Measurements from ENCODE around the gene NDST1.

NDST1 gene

GRCh38 chr5:150488519-150489359 lies 19.2 kb upstream of the NDST1 start:
- in situ Hi-C loops (cut with MboI; ENCODE audit: low sequenced_read_pairs) = no loop called here

DNA sequence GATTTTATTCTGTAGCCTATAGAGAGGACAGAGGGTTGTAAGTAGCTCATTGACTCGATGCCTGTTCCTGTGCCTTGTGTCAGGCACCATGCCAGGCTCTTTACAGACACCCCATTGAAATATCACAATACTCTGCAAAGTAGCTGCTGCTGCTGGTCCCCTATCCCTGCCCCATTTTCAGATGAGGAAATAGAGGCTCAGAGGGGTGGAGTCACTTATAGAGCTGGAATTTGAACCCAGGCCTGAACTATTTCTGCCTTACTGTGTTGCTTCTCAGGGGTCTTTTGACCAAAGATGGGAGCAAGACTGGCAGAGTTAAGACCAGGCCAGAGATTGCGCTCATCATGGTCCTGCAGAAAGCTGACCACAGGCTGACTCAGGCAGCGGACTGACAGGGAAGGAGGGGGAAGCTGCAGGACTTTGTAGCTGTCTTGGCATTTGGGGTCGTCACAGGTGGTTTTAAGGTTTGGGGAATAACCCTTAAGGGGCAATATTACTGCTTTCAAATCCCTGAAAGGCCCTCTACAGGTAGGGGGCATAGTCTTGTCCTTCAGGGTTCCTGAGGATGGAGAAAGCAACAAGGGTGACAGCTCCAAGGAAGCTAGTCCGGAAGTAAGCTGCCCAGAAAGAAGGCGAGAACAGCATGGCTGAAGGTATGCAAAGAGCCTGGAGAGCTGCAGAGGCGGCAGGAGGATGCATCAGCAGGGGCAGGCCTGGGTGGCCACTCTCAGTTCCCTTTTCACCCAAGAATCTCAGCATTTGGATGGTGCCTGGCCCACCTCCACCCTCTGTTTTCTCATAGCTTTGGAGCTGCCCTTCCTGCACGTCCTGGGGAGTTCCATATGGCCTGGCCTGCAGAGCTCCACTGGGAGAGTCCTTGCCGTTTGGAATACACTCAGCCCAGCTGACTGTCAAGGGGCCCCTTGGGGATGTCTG lies 18.3 kb upstream of the NDST1 start:
- in situ Hi-C loops (cut with MboI; ENCODE audit: low sequenced_read_pairs) = no loop called here

GRCh38 chr5:150490296-150490669 lies 17.6 kb upstream of the NDST1 start:
- in situ Hi-C loops (cut with MboI; ENCODE audit: low sequenced_read_pairs) = no loop called here

DNA sequence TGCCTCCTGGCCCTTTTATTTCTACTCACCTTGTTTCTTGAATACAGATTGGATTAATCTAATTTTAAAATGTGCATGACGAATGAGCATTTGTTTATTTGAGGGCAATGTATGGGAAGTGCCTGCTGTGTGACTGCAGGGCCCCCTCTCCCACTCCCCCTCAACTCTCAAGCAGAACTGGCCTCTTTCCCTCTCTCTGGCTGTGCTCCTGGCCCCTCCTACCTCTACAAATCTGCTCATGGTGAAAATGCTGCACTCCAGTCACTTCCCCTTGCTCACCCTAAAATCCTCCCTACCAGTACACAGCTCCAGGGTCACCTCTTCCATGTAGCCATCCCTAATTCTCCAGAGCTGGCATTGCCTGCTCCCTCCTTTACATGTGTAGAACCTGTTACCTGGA lies 17.2 kb upstream of the NDST1 start:
- in situ Hi-C loops (cut with MboI; ENCODE audit: low sequenced_read_pairs) = no loop called here

- in situ Hi-C loops (cut with MboI; ENCODE audit: low sequenced_read_pairs) = no loop called here
These were observed 16.1 kb upstream of the NDST1 start for GRCh38 chr5:150491876-150492275.

GRCh38 chr5:150492621-150493020 lies 15.3 kb upstream of the NDST1 start:
- in situ Hi-C loops (cut with MboI; ENCODE audit: low sequenced_read_pairs) = no loop called here

- in situ Hi-C loops (cut with MboI; ENCODE audit: low sequenced_read_pairs) = no loop called here
These were observed 11.8 kb upstream of the NDST1 start for GRCh38 chr5:150496098-150496497.

DNA sequence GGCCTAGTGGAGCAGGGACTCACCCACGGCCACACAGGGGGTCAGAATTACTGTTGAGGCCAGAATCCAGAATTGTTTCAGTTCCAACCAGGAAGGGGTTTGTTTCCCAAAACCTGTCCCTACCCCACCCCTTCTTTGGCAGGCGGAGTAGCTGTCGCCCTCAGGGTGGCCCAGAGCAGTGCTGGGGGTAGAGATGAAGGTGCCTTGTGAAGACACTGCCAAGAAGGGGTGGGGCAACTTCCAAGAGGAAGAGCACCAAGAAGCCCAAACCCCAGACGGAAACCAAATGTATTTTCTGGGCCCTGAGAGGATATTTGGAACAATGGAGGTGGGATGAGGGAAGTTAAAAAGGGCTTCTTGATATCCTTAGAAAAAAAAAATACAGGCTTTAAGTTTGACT lies 11.4 kb upstream of the NDST1 start:
- in situ Hi-C loops (cut with MboI; ENCODE audit: low sequenced_read_pairs) = no loop called here

DNA sequence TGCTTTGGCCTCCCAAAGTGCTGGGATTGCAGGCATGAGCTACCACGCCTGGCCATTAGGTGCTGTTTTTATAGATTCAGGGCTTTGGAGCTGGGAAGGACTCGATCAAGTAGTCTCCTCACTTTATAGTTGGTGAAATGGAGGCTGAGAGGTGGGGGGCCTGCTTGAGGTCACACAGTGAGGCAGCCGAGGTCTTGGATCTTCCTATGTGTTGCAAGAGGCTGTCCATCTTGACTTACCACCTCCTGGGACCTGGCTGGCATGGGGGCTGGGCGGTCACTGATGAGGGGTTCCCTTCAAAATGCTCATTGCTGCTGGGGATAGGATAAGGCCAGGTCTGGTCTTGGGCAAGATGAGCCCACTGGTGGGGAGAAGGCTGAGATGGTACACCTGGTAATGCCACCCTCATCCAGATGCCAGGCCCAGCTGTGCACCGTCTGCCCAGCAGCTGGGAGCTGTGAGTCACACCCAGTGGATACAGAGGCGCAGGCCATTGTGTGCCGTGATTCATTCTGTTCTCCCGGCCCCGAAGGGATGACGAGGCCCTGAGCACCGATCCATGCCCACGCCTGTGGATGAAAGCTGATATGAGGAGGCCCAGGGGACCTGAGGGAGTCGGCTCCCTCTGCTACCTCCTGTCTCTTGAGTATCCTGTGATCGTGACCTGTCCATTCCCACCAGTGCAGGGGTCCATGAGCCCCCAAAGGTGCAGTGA lies 10.5 kb upstream of the NDST1 start:
- in situ Hi-C loops (cut with MboI; ENCODE audit: low sequenced_read_pairs) = no loop called here

- in situ Hi-C loops (cut with MboI; ENCODE audit: low sequenced_read_pairs) = no loop called here
These were observed 10.0 kb upstream of the NDST1 start for GRCh38 chr5:150497989-150498317.

DNA sequence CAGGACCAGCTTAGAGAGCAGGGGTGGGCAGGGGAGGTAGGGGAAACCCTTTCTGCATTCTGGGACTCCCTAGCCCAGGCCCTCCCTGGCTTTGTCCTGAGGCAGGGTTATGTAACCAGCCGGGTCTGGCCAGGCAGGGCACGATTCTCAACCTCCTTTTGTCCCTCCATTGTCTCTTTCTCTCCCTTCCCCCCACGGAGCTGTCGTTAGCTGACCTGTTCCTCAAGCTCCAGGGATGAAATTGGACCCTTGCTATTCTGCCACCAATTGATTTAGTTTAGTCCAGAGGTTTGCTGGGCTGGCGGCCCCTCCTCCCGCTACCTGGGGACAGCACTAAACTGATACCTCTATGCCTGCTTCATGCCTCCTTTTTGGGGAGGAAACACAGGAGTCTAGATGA lies 9.4 kb upstream of the NDST1 start:
- in situ Hi-C loops (cut with MboI; ENCODE audit: low sequenced_read_pairs) = no loop called here

DNA sequence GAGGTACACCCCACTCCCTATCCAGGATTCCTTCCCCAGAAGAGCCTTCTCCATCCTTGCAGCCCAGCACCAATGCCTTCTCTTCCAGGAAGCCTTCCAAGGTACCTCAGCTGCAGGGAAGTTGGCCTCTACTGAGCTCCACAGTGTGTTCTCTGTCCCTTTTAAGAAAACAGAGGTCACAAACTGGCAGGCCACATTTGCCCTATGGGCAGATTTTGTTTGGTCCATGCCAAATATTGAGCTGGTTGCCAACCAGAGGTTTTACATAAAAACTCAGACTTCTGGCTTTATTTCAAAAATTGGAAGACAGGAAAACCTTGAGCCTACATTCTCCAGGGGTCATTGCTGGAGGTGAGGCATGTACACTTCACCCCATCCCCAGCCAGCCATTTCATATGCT lies 9.0 kb upstream of the NDST1 start:
- in situ Hi-C loops (cut with MboI; ENCODE audit: low sequenced_read_pairs) = no loop called here

DNA sequence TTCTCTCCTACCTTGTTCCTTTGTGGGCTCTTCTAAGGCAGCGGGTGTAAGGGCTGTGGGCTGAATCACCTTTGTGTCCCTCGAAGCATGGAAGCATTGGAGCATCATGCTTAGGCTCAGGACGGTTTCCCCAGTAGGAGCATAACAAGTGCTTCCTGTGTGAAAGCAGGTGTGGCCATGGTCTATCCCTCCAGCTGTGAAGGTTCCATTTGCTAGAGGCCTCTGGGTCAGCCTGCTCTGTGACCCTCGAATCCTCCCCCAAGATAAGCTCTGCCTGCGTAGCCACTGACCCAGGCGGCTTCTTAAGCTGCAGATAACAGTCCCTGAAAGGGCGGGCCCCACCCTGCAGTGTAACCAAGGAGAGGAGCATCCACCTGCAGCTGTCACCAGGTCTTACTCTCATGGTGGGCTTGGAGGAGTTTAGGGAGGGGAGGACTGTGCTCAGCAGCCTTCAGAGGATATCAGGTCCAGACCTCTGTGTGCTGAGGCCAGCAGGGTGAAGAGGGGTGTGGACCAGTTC lies 8.4 kb upstream of the NDST1 start:
- in situ Hi-C loops (cut with MboI; ENCODE audit: low sequenced_read_pairs) = no loop called here

DNA sequence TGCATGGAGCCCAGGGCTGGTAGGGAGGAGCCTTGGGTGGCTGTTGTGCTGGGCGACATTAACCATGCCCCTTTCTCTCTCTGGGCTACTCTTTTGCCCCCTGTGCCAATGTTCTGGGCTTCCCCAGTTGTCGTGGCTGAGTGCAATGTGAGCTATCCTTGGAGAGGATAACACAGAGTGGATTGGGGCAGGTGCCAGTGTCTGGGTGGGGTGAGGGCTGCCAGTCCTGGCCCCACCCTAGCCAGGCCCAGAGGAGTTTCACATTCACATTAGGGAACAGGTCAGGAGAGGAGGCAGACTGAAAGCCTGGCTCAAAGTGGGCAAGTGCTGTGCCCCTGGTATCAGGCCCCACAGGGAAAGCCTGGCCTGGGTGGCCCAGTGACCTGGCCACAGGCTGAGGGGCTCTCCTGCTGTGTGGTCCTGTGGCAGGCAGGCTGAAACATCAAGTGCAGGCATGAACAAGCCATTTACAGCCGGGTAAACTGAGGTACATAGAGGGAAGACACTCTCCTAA lies 7.5 kb upstream of the NDST1 start:
- in situ Hi-C loops (cut with MboI; ENCODE audit: low sequenced_read_pairs) = no loop called here

DNA sequence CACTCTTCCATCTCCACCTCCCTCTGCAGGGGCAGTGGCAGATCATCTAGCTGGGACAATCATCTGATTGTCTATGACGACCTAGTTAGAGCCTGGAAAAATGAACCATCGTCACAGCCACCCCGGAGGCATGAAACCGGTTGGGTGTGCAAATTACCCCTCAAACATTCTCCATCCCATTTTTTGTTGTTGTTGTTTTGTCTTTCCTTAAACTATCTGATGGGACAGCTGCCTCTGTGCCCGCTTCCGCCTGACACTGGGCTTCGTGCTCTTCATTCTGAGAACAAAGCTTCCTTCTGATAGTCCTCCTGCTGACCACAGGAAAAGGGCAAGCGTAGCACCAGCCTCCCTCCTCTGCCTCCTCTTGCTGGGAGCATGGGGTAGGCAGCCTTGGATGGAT lies 7.0 kb upstream of the NDST1 start:
- in situ Hi-C loops (cut with MboI; ENCODE audit: low sequenced_read_pairs) = no loop called here

DNA sequence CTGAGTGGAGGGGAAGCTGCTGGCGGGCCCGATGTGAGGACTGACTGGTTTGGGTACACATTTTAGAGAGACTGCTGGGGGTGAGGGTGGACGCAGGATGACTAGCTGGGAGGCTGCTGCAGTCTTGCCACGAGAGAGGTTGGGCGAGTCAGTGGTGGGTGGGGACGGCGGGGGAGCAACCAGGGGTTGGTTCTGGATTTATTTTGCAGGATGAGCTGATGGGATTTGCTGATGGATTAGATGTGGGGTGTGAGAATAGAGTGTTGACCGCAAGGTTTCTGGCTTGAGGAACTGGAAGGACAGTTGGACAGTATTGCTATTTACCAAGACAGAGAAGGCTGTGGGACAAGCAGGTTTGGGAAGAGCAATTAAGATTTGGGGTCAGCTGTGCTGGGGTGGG lies 5.8 kb upstream of the NDST1 start:
- in situ Hi-C loops (cut with MboI; ENCODE audit: low sequenced_read_pairs) = no loop called here

DNA sequence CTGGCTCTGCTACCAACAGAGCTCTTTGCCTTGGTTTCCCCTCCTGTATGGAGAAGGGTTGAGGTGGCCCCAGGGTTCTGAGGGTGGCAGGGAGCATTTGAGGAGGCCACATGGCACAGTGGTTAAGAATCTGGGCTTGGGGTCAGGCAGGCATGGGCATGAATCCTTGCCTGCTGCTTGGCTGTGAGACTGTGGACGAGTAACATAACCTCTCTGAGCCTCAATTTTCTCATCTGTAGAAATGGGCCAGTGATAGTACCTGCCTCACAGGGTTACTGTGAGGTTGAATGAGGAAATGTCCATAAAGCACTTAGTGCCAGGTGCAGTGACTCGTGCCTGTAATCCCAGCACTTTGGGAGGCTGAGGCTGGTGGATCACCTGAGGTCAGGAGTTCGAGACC lies 5.1 kb upstream of the NDST1 start:
- in situ Hi-C loops (cut with MboI; ENCODE audit: low sequenced_read_pairs) = no loop called here

- in situ Hi-C loops (cut with MboI; ENCODE audit: low sequenced_read_pairs) = no loop called here
These were observed 4.5 kb upstream of the NDST1 start for GRCh38 chr5:150503386-150503785.

DNA sequence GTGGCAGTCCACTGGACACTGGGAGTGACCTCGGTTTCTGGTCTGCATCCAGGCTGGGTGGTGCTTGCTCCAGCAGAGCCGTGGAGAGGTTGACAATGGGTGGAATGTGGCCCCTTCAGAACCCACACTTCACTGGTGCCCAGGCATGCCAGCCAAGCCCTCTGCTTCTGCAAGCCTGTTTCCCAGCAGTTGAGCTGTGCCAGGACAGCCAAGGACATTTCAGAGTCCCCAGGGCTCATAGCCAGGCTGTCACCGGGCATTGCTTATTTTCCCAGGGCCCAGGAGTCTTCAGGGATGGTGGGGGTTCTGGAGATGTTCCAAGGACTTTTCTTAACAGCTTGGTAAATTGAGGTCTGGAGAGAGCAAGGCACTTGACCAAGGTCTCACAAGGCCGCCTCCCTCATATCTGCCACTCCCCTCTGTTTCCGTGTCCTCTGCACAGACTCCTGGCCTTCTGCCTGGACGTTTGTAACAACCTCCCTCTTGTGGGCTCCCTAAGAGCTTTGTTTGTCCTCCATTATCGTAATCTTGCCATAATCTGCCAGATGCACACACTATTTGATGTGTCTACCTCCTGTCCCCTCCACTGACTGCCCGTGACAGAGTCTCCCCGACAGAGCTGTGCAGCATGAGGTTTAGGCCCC lies 3.8 kb upstream of the NDST1 start:
- in situ Hi-C loops (cut with MboI; ENCODE audit: low sequenced_read_pairs) = no loop called here

DNA sequence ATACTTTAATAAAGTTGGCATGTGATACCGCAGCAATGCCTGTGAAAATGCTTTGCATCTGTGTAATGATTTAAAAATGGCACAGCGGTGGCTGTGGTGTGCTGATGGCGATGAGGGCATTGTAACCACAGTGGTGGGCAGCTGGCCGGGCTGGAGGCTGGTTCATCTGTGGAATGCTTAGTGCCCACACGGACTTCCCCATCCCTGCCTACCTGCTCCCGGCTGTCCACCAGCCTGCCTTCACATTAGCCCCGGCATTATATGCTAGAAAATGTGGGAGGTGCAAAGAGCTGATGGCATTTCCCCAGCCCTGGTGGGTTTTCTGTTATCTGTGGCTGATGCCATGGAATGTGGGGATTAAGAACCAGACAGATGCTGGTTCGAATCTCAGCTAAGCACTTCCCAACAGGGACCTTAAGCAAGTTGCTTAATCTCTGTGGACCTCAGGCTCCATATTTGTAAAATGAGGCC lies 2.9 kb upstream of the NDST1 start:
- in situ Hi-C loops (cut with MboI; ENCODE audit: low sequenced_read_pairs) = no loop called here

DNA sequence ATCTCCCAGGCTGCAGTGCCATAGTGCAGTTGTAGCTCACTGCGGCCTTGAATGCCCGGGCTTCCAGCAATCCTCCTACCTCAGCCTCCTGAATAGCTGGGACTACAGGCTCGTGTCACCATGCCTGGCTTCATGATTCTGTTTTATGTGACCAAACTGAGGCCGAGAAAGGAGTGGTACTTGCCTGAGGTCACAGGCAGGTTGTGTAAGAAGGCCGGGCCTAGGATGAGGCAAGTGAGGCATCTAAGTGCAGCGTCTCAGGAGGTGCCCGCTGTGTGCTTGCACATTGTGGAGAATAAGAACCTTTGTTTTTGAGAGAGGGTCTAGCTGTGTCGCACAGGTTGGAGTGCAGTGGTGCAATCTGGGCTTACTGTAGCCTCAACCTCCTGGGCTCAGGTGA lies 2.1 kb upstream of the NDST1 start:
- in situ Hi-C loops (cut with MboI; ENCODE audit: low sequenced_read_pairs) = no loop called here

Measured in HL-60/S4 treated with phorbol 12-myristate 13-acetate at 8.2 ng/mL for 4 days and 3 days (cell line).